Lower leg skin (tissue), 4 donors: ENCODE data around the gene MAPK10. TPM values are rescaled to one million over a fixed set of nuclear protein-coding genes. Genes with fewer than 3 reads are reported as not detected.

Experiments
- DNase-seq, 2 donors: peaks; one replicate each; pipeline ENCODE4 v3.0.0-alpha.2; 2019; ENCODE audit warnings: low spot score in 2 of 2
- H3K4me3 ChIP-seq: fragments of 200-600 bp; sonication (generic); 2 replicates; pipeline ENCODE4 v1.5.1; 2017; ENCODE audit warnings: mild to moderate bottlenecking, low read depth; ENCODE audit not compliant: poor library complexity, severe bottlenecking
- POLR2A ChIP-seq, 2 donors: fragments of 450-650 bp; IDR thresholded peaks; one replicate each; pipeline ENCODE4 v1.6.1; 2016 to 2017; ENCODE audit warnings: antibody characterized with exemption in 2 of 2, mild to moderate bottlenecking in 1 of 2, moderate library complexity in 1 of 2
- WGBS, 2 donors: methylation state at CpG; one replicate each; pipeline ENCODE4 v1.1.5; 2018; 5-methylcytosine and 5-hydroxymethylcytosine counted together
- intact Hi-C: fragments of 100-400 bp; cut with DNase I; formaldehyde crosslinking; loops from one replicate; pipeline ENCODE4 v1.15.0; 2023; ENCODE audit warnings: low total_unique reads
- total RNA-seq, 4 donors: library from RNA; depleted of rRNA; stranded (reverse); fragments of >200 nt; gene quantifications; one replicate each; pipeline ENCODE4 v1.1.0, GENCODE V29; 2016
- TF ChIP-seq, protein P1 (sequence below), 3 donors: fragments of 450-650 bp; IDR thresholded peaks; one replicate each; pipeline ENCODE4 v1.5.1; 2016; ENCODE audit warnings: antibody characterized with exemption in 3 of 3, mild to moderate bottlenecking in 3 of 3, moderate library complexity in 2 of 3

MAPK10 gene
- total RNA-seq, 4 donors from 2014 or later, result 1.7 to 3.2 (median 2.8) TPM

DNA sequence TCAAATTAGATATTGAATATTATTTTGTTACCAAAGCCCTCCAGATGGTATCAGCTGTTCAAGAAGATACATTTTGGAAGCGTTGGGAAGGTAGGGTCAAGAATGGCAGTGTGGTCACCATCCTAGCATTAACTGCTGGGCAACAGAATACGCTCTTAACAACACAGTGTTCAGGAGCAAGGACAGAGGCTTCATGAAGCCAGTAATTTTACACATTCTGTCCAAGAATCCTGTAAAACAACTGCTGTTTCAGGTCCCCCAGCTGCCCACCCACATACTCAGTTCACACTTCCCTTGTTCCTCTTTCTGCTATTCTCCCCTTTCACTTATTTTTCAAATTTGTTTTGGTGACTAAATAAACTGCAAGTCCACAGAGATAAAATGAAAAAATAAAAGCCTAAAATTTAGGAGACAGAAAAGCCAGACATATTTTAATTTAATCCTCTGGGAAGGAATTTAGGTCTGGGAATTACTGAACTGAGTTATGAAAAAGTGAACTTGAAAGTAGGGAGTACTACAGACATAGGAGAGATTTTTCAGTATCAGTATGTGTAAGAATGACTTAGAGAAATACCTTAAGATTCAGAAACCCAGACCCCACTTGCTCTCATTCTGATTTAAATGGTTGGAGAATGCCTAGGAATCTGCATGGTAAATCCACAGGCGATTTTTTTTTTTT is 406.7 kb downstream of the MAPK10 start:
- no peak for DNase-seq
- intact Hi-C loops, result no loop called here
- WGBS, 2 donors, result 71 to 81% methylated on average over 3 of the region's 3 CpGs
- TF ChIP-seq, protein P1, sequence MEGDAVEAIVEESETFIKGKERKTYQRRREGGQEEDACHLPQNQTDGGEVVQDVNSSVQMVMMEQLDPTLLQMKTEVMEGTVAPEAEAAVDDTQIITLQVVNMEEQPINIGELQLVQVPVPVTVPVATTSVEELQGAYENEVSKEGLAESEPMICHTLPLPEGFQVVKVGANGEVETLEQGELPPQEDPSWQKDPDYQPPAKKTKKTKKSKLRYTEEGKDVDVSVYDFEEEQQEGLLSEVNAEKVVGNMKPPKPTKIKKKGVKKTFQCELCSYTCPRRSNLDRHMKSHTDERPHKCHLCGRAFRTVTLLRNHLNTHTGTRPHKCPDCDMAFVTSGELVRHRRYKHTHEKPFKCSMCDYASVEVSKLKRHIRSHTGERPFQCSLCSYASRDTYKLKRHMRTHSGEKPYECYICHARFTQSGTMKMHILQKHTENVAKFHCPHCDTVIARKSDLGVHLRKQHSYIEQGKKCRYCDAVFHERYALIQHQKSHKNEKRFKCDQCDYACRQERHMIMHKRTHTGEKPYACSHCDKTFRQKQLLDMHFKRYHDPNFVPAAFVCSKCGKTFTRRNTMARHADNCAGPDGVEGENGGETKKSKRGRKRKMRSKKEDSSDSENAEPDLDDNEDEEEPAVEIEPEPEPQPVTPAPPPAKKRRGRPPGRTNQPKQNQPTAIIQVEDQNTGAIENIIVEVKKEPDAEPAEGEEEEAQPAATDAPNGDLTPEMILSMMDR (IDR thresholded peaks at IDR 0.05), result no peak
- TF ChIP-seq POLR2A (IDR thresholded peaks at IDR 0.05), result no peak
- H3K4me3 ChIP-seq, result no peak overlapping the region

DNA sequence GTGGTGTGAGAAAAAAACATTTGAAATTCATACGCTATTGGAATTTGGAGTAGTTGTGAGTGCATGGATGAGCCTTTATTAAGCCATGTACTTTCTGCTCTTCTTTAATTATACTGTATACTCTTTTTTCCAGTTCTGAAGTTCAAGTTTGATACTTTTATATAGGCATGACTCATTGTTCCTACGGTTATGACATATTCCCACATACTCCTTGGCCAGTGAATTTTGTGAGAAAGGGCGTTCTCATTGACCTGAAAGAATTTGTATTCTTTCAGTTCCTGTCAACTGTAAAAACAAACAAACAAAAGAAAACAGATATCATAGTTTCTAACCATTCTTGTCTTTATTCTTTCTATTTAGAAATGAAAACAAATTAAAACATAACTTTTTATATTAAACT is 407.3 kb downstream of the MAPK10 start:
- intact Hi-C loops, result no loop called here
- 65 to 81% methylated on average over 3 of the region's 3 CpGs for WGBS, 2 donors
- TF ChIP-seq, protein P1 (IDR thresholded peaks at IDR 0.05), result no peak
- no peak for TF ChIP-seq POLR2A (IDR thresholded peaks at IDR 0.05)
- DNase-seq, result no peak
- no peak overlapping the region for H3K4me3 ChIP-seq

DNA sequence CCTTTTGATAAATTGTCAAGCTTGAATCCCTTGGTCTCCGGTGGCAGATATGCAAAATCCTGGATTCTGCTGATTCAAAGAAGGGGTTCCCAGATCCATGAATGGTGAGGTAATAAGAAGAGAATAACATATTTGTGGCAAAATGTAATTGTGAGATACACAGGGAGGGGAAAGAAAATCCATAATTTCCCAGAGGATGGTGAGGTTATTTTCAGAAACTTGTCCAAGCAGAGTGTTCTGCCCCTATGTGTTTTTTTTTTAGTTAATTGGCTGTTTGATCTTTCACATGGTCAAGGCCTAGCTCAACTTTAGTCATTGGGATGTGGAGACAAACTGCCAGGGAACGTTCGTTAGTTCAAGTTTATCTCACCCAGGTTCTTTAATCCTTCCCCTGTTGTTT is 408.8 kb downstream of the MAPK10 start:
- TF ChIP-seq, protein P1 (IDR thresholded peaks at IDR 0.05), result no peak
- no peak for TF ChIP-seq POLR2A (IDR thresholded peaks at IDR 0.05)

DNA sequence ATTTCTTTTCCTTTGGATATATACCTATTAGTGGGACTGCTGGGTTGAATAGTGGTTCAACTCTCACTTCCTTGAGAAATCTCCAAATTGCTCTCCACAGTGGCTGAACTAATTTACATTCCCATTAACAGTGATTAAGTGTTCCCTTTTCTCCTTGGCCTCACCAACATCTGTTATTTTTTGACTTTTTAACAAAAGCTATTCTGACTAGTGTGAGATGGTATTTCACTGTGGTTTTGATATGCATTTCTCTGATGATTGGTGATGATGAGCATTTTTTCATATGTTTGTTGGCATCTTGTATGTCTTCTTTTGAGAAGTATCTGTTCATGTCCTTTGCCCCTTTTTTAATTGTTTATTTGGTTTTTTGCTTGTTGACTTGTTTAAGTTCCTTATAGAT is 413.0 kb downstream of the MAPK10 start:
- intact Hi-C loops, result loop anchor here (5.0 kb wide), 1 partner anchor 1565 kb away; no protein-coding TSS in a partner anchor

More for the DNA sequence above, 408.8 kb downstream of the MAPK10 start:
- intact Hi-C loops, result no loop called here
- WGBS, 2 donors, result 83 to 85% methylated on average over 3 of the region's 3 CpGs
- no peak for DNase-seq
- H3K4me3 ChIP-seq, result no peak overlapping the region

DNA sequence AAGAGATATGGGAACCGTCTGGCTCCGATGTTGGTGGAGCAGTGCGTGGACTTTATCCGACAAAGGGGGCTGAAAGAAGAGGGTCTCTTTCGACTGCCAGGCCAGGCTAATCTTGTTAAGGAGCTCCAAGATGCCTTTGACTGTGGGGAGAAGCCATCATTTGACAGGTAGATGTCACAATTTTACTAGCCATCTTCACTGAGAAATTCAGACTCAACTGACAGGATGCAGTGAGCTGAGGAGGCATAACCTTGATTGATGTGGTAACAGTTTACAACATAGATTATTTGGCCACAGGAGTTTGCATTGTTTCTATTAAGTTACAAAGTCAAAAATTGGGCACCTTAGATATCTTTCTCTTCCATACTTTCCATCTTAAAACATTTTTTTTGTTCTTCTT is 417.7 kb downstream of the MAPK10 start:
- WGBS, 2 donors, result 91 to 93% methylated on average over 5 of the region's 5 CpGs
- intact Hi-C loops, result no loop called here
- TF ChIP-seq, protein P1 (IDR thresholded peaks at IDR 0.05), result no peak
- no peak for TF ChIP-seq POLR2A (IDR thresholded peaks at IDR 0.05)
- no peak for DNase-seq
- no peak overlapping the region for H3K4me3 ChIP-seq

More for the DNA sequence above, 413.0 kb downstream of the MAPK10 start:
- no peak overlapping the region for H3K4me3 ChIP-seq
- no peak for DNase-seq
- TF ChIP-seq POLR2A (IDR thresholded peaks at IDR 0.05), result no peak
- TF ChIP-seq, protein P1 (IDR thresholded peaks at IDR 0.05), result no peak

DNA sequence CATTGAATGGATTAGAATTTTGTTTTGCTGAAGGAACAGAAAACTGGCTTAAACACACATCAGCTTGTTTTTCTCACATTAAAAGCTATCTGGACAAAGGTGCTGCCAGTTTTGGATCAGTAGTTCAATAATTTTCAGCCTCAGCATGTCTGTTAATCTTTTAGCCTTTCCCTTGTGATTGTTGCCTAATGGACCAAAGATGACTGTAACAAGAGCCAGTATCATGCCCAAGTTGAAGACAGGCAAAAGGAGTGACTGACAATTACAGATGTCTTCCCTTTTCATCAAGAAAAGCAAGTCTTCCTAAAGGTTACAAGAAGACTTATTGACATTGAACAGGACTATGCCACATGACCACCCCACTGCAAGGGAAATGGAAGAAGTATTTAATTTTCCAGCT is 419.7 kb downstream of the MAPK10 start:
- no peak for DNase-seq
- TF ChIP-seq POLR2A (IDR thresholded peaks at IDR 0.05), result no peak
- H3K4me3 ChIP-seq, result no peak overlapping the region
- intact Hi-C loops, result no loop called here

Other genes with a start within 250 kb of the MAPK10 start
- gene PTPN13, start 234.3 kb upstream of the MAPK10 start, total RNA-seq, result 100 to 1,000 TPM in 3 of 4 donors, 10 to 100 TPM in 1; 98.7 to 135 (median 113) TPM